Activated T-helper 1 cell treated with anti-CD3 and anti-CD28 coated beads, Interleukin-2, amount 50 U/mL, for 16 hours (primary cell): ENCODE data around the gene PGA3.
"Not testable (repeated sequence)": the region's sequence is repeated elsewhere in the genome, so short reads cannot be mapped to it uniquely, and the experiment has no call there.

Source experiments
- DNase-seq, 2 donors: peaks; one replicate each; pipeline ENCODE4 v3.0.0-alpha.2; 2020; ENCODE audit warnings: low read depth in 1 of 2, low spot score in 1 of 2

PGA3 gene

DNA sequence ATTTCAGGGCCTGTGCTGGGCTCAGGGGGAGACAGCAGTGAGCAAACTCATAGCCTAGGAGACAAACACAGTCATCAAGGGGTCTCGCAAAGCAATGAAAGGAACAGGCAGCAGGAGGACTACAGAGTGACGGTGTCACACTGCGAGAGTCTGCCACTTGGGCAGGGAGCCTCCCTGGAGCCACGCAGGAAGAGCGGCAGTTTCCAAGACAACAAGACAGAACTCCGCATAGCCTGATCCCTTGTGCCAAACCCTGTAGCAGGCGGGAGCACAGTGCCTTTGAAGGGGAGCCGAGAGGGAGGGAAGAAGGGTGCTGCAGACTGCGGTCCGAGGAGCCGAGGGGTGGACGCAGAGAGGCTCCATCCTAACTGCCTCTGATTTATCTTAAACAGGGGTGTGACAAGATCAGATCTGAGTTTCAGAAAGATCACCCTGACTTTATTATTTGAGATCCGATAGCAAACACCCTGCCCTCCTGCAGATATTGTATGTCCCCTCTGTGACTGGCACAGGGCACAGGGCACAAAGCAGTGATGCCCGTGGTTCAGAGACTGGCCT is 1.3 kb downstream of the PGA3 start:
- not testable (repeated sequence) for DNase-seq

- not testable (repeated sequence) for DNase-seq
Observed at GRCh38 chr11:61207636-61208310, 4.5 kb downstream of the PGA3 start.

DNA sequence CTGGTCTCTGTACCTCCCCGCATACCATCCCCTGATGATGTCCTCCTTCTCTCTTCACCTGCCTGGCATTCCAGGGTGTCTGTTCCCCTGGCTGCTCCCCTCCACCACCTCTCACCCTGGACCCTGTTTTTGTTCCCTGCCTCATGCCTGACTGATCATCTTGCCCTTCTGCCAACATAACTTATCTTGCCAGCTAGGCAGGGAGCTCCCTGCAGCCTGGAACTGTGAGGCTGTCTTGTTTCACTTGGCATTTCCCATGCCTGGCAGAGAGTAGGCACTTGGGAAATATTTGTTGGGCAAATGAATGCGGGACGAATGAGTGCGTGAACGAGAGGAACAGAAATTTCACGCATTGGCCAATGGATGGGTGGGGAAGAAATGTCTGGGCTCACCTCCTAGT is 7.3 kb downstream of the PGA3 start:
- DNase-seq: not testable (repeated sequence)

DNA sequence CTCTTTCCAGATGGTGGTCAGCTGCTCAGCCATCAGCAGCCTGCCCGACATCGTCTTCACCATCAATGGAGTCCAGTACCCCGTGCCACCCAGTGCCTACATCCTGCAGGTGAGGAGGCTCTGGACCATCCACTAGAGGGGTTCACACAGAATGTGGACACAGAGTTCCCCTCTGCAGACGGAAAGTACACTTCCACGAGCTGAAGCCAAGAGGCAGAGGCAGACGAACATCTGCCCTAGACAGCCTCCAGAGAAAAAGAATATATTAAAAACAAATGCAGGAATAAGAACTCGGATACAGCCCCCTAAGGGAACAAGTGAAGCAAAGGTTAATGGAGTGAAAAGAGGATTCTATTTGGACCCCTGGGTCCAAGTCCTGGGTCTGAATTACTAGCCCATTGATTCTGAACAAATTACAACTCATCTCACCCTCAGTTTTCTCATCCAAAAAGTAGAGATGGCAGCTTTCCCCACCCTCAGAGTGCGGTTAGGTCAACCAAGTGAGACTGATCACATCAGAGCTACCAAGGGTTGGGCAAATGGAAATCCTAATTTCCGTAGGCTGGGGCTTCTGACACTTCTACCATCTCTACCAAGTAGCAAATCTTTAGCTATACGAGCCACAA is 8.1 kb downstream of the PGA3 start:
- DNase-seq: not testable (repeated sequence)

GRCh38 chr11:61212202-61212601 is 8.9 kb downstream of the PGA3 start:
- not testable (repeated sequence) for DNase-seq

GRCh38 chr11:61213711-61214324 is 10.5 kb downstream of the PGA3 start:
- not testable (repeated sequence) for DNase-seq

DNA sequence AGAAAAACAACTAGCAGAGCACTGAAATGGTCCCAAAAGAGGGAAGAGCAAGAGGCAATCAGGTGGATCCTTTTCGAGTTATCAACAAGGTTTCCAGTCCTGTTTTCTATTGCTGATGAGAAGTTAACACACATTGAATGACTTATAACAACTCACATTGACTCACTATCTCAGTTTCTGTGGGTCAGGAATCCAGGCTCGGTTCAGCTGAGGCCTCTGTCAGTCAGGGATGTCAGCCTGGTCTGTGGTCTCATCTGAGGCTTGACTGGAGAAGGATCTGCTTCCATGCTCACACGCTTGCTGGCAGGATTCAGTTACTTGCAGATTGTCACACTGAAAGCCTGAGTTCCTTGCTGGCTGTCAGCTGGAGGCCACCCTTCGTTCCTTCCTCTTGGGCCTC is 15.0 kb downstream of the PGA3 start:
- not testable (repeated sequence) for DNase-seq

DNA sequence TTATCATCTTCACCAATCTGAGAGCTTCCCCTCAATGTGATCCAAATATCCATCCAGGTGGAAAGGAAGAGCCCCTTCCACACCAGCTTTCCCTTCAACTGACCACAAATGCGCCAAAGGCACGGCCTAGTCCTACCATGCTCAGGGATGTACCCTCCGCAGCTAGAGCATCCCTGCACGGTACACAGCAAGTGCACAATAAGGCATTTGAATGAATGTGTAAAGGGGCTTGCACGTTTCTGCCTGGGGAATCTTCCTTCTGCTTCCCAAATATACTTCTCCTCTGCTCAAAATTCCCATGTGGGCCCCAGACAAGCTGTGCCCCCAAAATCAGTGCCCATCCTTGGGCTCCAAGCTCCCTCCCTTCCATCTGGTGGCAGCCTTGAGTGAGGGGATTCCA is 15.7 kb downstream of the PGA3 start:
- not testable (repeated sequence) for DNase-seq

GRCh38 chr11:61222047-61222446 is 18.7 kb downstream of the PGA3 start, which contains the start of gene PGA4:
Gene PGA4 (plus strand): TSS chr11:61222347. CDS start chr11:61222401, 54 bp downstream.
- not testable (repeated sequence) for DNase-seq

- not testable (repeated sequence) for DNase-seq
Observed at GRCh38 chr11:61222692-61223091, 19.4 kb downstream of the PGA3 start.

GRCh38 chr11:61226457-61227137 is 23.3 kb downstream of the PGA3 start:
- not testable (repeated sequence) for DNase-seq

GRCh38 chr11:61229458-61229857 is 26.1 kb downstream of the PGA3 start:
- DNase-seq: not testable (repeated sequence)

DNA sequence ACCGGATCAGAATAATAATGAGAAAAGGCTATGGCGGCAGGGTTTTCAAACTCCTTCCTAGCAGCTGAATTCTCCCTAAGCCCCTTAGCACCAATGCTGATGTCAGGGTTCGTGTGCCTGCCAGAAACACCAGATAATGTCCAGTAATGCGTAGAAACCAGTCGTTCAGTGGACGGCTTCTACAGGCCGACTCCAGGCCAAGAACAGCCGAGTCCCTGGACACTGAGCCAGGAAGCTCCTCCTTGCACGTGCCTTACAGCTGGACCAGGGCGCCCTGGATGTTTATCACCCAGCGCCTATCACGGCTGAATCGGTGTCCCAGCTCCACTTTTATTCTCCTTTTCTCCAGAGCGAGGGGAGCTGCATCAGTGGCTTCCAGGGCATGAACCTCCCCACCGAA is 27.7 kb downstream of the PGA3 start:
- not testable (repeated sequence) for DNase-seq

DNA sequence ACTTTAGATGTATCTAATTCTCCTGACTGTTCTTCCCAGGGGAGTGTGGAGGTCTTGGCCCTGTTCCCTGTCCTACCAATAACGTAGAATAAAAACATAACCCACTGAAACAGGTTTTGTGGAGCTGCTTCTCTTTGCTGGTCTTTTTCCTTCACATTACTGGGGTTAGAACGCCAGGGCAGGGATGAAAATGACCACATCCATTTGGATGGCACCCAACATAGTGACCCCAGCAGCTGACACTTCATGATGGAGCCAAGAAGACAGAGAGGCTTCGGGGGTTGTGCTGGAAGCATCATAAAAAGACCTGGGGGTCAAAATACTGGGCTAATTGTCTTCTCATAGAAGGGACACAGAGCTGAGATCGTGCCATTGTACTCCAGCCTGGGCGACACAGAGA is 28.3 kb downstream of the PGA3 start:
- not testable (repeated sequence) for DNase-seq

GRCh38 chr11:61232548-61233145 is 29.3 kb downstream of the PGA3 start:
- DNase-seq: not testable (repeated sequence)

GRCh38 chr11:61237130-61237529 is 33.8 kb downstream of the PGA3 start:
- not testable (repeated sequence) for DNase-seq

DNA sequence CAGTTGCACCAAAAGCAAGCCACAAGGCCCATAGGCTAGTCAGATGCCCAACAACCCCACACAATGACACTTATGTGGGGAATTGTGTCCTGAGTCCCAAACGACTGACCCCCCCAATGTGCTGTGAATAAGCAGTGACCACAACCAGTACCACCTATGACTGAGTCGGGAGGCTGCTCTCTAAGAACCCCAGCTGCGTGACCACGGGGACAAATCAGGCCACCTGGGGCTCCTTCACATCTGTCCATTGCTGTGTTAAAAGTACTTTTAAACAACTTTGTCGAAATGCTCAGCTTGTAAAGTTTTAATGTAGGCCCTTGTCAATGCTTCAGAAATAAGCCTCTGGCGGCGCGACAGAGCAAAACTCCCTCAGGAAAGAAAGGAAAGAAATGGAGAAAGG is 37.0 kb downstream of the PGA3 start:
- not testable (repeated sequence) for DNase-seq

GRCh38 chr11:61240875-61241274 is 37.6 kb downstream of the PGA3 start, which contains the start of gene PGA5:
Gene PGA5 (plus strand): TSS chr11:61241175. CDS start chr11:61241227, 52 bp downstream.
- not testable (repeated sequence) for DNase-seq

GRCh38 chr11:61241526-61241925 is 38.2 kb downstream of the PGA3 start:
- not testable (repeated sequence) for DNase-seq

DNA sequence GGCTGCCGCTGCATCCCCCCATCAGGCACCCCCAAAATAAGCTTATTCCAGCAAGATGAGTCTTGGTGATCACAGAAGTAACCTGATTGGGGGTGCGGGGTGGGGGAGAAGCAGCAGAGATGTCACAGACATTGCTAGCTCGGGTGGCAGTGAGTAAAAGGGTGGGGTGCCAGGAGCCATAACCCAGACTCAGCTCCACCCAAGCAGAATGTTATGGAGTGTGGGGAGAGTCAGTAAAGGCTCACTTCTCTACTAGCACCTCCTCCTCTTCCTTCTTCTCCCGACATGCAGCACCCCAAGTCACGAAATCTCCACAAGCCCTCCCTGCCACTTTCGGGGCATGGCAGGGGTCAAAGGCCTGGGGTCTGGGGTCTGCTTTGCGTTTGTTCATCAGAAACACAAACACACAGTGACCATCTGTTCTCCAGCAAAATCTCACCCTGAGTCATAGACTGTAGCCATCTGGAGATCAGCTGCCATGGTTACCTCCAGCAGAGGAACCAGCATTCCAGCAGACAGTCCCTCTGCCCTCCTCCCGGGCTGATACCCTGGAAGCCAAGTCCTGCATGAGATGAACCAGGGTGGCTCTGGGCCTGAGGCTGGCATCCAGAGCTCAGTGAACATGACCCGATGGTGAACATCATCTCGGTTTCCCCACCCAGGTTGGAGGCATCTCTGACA is 42.1 kb downstream of the PGA3 start:
- not testable (repeated sequence) for DNase-seq
